Stimulated activated CD4-positive, alpha-beta T cell treated with anti-CD3 and anti-CD28 coated beads, Interleukin-2, amount 100 ng/mL, for 24 hours (primary cell): ENCODE results near the gene PPP1R11.
A peak's percentile ranks its signal among the peaks of the same experiment; 100 is the strongest.
"Not testable (repeated sequence)": the region's sequence is repeated elsewhere in the genome, so short reads cannot be mapped to it uniquely, and the experiment has no call there.

Experiments used
- DNase-seq, 2 donors: peaks; one replicate each; pipeline ENCODE4 v3.0.0-alpha.2; 2020

The PPP1R11 gene

DNA sequence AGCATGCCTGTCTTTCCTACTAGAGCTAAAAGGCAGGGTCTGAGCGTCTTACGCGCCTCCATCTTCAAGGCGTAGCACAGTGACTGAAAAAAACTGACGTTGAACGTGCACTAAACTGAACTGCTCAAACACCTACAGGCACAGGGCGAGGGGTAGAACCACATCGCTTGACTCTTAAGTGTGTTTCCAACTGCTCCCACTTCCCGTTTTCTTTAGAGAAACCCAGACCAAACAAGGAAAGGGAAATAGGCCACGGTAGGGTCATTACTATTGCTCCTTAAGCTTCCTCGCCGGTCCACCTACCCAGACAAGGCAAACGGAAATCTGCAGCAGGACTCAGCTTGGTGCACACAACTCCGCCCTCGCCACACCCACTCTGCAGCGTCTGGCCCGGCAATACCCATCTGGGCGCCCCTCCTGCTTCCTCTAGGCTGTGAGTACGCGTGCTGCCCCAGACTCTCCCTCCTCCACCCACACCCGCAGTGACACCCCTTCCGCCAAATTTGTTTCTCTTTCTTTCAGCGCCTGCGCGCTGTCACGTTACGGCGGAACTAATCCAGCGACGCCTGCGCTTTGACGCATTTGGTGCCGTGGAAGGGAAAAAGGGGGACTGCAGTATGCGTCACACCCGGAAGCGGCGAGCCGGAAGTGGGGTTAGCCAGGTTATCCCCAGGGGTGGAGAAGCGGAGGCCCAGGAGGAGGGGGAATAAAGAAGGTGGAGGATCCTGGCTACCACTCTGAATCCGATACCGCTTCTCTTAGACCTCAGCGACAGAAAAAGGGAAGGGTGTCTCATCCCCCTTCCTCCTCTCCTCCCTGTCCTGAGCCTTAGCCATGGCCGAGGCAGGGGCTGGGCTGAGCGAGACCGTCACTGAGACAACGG lies at the start of gene PPP1R11:
Gene PPP1R11, plus strand, starts transcription at position 622 of the 883 bp plus-strand sequence. Its CDS starts 213 bp downstream, at position 835.
- DNase-seq = peak; percentile 98 to 99

GRCh38 chr6:30019819-30020218 lies 47.2 kb upstream of the PPP1R11 start:
- DNase-seq = no peak

DNA sequence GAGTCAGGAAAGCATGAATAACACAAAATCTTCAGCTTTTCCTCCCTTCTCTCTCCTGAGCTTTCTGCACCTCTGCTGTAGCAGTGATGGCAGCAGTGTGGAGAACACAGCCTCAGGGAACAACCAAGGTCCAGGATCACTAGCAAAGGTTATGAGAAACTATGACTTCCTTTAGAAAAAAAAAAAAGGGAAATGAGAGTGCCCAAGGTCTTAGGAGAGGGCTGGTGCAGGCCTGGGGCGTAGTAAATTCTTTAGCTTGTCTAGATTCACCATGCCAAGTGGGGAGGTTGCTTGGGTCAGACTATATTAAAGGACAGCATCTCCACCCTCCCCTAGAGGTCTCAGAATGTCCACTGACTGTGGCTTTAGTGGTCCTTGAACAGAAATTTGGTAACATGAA lies 46.4 kb upstream of the PPP1R11 start:
- no peak for DNase-seq

- no peak for DNase-seq
Measured at GRCh38 chr6:30022189-30022588, 44.8 kb upstream of the PPP1R11 start.

GRCh38 chr6:30022712-30023111 lies 44.3 kb upstream of the PPP1R11 start:
- DNase-seq = not testable (repeated sequence)

DNA sequence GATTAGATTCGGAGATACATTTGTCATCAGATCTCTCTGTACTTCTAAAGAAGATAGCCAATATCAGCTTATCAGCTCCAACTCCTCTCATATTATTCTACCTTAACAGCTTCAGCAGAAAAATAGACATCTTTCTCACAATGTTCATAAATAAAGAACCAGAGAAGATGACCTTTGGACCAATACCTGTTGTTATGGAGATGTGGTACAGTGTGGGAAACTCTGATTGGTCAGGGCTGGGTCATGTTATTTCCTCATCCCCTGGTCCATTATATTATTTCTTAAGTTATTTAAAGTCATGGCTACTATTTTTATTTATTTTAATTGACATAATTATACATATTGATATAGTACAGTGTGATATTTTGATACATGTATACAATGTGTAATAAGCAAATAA lies 41.8 kb upstream of the PPP1R11 start:
- DNase-seq = no peak

GRCh38 chr6:30029588-30029987 lies 37.4 kb upstream of the PPP1R11 start:
- no peak for DNase-seq

- no peak for DNase-seq
Measured at GRCh38 chr6:30031381-30031780, 35.6 kb upstream of the PPP1R11 start.

DNA sequence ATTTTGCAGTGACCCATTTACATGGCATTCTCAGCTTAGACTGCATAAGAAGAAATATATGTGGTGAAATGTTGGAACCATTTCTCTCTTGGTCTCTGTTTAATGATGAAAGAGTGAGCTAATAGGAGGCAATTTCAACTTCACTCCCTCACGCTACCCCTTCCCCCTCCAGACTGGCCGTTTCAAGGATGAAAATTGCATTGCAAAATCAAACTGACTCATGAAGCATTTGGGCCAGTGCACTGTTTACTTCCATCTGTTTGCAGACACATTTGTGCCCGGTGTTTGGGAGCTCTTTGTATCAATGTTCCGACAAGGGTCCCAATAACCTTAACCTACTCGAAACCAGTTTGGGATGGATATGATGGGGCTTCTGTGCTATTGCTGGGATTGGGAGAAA lies 33.6 kb upstream of the PPP1R11 start:
- not testable (repeated sequence) for DNase-seq

DNA sequence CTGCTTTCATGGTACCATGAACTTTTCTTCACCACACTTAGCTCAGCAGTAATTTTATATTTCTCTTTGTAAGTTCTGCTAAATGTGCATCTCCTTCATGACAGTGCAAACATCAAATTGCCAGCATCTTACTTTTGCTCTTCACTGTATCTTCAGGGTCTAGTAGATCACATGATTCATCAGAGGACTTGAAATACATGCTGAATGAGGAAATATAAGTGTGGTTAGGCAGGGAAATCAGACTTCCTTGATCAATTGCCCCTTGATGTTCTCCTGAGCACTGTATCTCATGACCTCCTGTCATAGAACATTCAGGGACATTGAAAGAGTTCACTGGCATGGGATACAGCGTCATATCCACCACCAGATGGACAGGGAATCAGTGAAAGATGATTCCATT lies 31.2 kb upstream of the PPP1R11 start:
- DNase-seq = no peak

GRCh38 chr6:30037182-30037788 lies 29.7 kb upstream of the PPP1R11 start:
- DNase-seq = no peak

- no peak for DNase-seq
Measured at GRCh38 chr6:30041221-30041620, 25.8 kb upstream of the PPP1R11 start.

- no peak for DNase-seq
Measured at GRCh38 chr6:30041821-30042220, 25.2 kb upstream of the PPP1R11 start.

- DNase-seq = no peak
Measured at GRCh38 chr6:30042476-30042875, 24.5 kb upstream of the PPP1R11 start.

GRCh38 chr6:30042914-30043313 lies 24.1 kb upstream of the PPP1R11 start:
- no peak for DNase-seq

- no peak for DNase-seq
Measured at GRCh38 chr6:30043744-30044143, 23.3 kb upstream of the PPP1R11 start.

GRCh38 chr6:30044630-30045029 lies 22.4 kb upstream of the PPP1R11 start:
- no peak for DNase-seq

- no peak for DNase-seq
Measured at GRCh38 chr6:30047220-30047619, 19.8 kb upstream of the PPP1R11 start.

GRCh38 chr6:30053682-30054081 lies 13.3 kb upstream of the PPP1R11 start:
- DNase-seq = no peak

DNA sequence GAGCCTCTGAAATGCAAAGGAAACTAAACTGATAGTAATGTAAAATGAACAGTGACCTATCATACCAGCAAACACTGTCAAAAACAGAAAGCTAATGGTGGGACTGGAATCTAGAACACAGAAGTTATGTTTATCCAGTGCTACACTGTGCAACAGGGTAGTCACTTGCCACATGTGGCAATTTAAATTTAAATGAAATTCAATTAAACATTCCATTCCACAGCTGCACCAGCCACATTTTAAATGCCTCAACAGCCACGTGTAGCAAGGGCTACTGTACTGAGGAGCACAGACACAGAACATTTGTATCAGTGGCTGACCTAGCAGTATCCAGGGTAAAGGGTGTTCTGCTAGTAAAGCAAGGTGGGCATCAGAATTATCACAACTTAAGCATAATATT lies 11.5 kb upstream of the PPP1R11 start:
- DNase-seq = no peak

DNA sequence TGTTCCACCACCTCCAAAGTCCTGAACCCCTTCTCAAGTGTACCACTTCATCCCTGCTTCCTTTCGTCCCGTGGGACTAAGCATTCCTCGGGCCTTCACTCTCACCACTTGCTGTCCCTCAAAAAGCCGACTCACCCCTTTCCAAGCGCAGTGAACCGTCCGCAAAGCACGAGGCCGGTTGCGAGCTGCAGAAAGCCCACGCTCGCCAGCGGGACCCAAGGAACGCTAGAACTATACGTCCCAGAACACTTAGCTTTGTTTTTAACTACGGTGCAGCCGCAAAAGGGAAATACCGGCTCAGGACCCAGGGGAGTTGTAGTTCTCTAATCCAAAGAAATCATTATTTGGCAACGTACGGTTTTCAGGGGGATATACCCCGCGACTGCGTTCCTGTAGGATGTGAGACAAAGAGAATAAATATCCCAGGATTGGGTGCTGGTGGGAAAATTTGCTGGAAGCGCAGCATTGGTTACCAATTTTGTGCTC lies 6.3 kb upstream of the PPP1R11 start:
- DNase-seq = peak; percentile 43 to 50

DNA sequence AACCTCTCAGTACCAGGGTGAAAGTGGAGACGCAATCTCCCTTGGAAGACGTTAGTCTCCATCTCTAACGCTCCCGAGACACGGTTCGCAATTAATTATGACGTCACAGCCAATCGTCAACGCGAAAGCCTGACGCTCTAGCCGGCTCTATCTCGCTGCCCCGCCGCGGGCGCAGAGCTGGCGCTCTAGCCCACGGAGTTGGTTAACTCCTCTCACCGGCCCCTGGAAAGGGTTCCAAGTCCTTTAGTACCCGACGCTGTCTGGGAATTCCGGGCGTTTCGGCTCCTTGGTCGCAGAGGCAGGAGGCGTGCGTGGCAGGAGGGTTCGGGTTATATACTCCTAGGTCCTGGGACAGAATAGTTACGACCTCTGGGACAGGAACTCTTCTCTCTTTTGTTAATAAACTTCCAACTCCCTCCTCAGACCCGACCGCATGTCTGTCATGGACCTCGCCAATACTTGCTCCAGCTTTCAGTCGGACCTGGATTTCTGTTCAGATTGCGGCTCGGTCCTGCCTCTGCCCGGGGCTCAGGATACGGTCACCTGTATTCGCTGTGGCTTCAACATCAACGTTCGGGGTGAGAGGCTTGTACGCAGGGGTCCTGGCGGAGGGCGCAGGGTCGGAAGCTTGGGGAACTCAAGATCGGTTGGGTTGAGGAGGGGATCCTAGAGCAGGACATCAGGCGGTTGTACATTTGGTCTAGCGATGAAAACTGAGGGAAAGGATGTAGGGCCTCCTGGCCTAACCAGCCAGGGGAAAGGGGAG lies 5.7 kb upstream of the PPP1R11 start, which contains the start of gene POLR1H:
Gene POLR1H, plus strand, starts transcription at position 174 of the 766 bp plus-strand sequence. Its CDS starts 260 bp downstream, at position 434.
- DNase-seq = peak; percentile 83 to 85

DNA sequence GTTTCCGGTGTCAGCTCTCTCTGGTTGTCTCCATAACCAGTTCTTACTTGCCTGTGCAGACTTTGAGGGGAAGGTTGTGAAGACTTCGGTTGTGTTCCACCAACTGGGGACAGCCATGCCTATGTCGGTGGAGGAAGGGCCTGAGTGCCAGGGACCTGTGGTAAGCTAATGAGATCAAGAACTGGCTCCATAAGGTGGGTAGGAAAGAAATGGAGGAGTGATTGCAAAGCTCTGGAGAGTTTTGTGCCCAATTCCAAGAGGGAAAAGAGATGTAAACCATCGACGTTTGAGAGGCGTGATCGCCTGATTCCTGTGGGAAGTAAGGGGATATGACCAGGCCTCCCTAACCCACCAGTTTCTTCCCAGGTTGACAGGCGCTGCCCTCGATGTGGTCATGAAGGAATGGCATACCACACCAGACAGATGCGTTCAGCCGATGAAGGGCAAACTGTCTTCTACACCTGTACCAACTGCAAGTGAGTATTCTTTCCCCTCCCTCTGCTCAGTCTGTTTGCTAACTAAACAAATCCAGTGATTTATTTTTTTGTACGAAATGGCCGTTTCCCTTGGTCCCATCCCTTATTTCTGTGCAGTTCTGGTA lies 5.0 kb upstream of the PPP1R11 start:
- peak; percentile 36 to 39 for DNase-seq
